A549 (cell line): ENCODE measurements around the gene PAK2. TPM values are rescaled to one million over a fixed set of nuclear protein-coding genes. Genes with fewer than 3 reads are reported as not detected.
"Not testable (repeated sequence)": the region's sequence is repeated elsewhere in the genome, so short reads cannot be mapped to it uniquely, and the experiment has no call there.

Source experiments
- ATAC-seq, 2 experiments: fragments of 200-7000 bp in 1 of 2; fragments of >200 bp in 1 of 2; cut with Nextera tagmentation in 1 of 2; cut with Tn5 transposase in 1 of 2; 3 replicates each; pipeline versions ENCODE4 v1.8.0 to v1.9.1; 2018 to 2020; ENCODE audit warnings: mild to moderate bottlenecking in 1 of 2, moderate library complexity in 1 of 2
- CTCF ChIA-PET: fragments of 300-600 bp; sonication (Branson Sonifier 250); formaldehyde crosslinking; extraction: SDS; loops from one replicate; lab custom pipeline; 2021; ENCODE audit warnings: antibody characterized with exemption, inconsistent platforms; lab: Yijun Ruan, JAX
- POLR2A ChIA-PET: fragments of 350-600 bp; formaldehyde crosslinking; extraction: SDS; loops from one replicate; lab custom pipeline; 2021; ENCODE audit warnings: antibody characterized with exemption, inconsistent platforms; lab: Yijun Ruan, JAX
- DNase-seq, 2 experiments: peaks; one replicate each; pipeline versions ENCODE4 v3.0.0 to v3.0.0-alpha.2; 2011 to 2016; ENCODE audit warnings: low read depth in 1 of 2, low spot score in 1 of 2
- FAIRE-seq: peaks from 2 replicates; lab custom pipeline; 2011; peaks lifted over from hg19 to GRCh38; lab: Jason Lieb, UNC
- H3K27ac ChIP-seq, 2 experiments: fragments of >200 bp; sonication (Bioruptor Twin); formaldehyde crosslinking; 3 replicates each; pipeline ENCODE4 v1.5.1; 2016 to 2017
- H3K4me1 ChIP-seq: fragments of >200 bp; sonication (Bioruptor Twin); formaldehyde crosslinking; 3 replicates; pipeline ENCODE4 v1.6.1; 2016
- H3K4me2 ChIP-seq: fragments of >200 bp; sonication (Bioruptor Twin); formaldehyde crosslinking; 3 replicates; pipeline ENCODE4 v1.6.1; 2016
- H3K4me3 ChIP-seq: fragments of >200 bp; sonication (Bioruptor Twin); formaldehyde crosslinking; 3 replicates; pipeline ENCODE4 v1.5.1; 2016
- H3K9me3 ChIP-seq: fragments of >200 bp; sonication (Bioruptor Twin); formaldehyde crosslinking; 3 replicates; pipeline ENCODE4 v1.6.1; 2016
- ATOH8 ChIP-seq: fragments of 250-450 bp; sonication (Bioruptor Pico); IDR thresholded peaks from 2 replicates; pipeline ENCODE4 v1.5.0; 2020; ENCODE audit warnings: low read depth, mild to moderate bottlenecking, moderate library complexity
- BCL3 ChIP-seq: fragments of >200 bp; sonication (Bioruptor Twin); formaldehyde crosslinking; IDR thresholded peaks from 3 replicates; pipeline ENCODE4 v1.6.1; 2016
- CBX2 ChIP-seq: fragments of 200-600 bp; sonication (generic); IDR thresholded peaks from 2 replicates; pipeline ENCODE4 v1.6.1; 2016; ENCODE audit warnings: low read depth, mild to moderate bottlenecking, borderline replicate concordance
- EHMT2 ChIP-seq: fragments of 200-600 bp; sonication (generic); IDR thresholded peaks from 2 replicates; pipeline ENCODE4 v1.6.1; 2016; ENCODE audit warnings: antibody characterized with exemption, low read depth, mild to moderate bottlenecking, moderate library complexity
- GATA3 ChIP-seq: IDR thresholded peaks from 2 replicates; pipeline ENCODE4 v1.6.1; 2012; ENCODE audit warnings: borderline replicate concordance
- NFE2L2 ChIP-seq: fragments of 150-350 bp; conservative IDR thresholded peaks from 2 replicates; pipeline ENCODE4 v1.6.1; 2014; ENCODE audit warnings: low read length
- NPAS2 ChIP-seq: fragments of 250-450 bp; sonication (Bioruptor Pico); IDR thresholded peaks from 2 replicates; pipeline ENCODE4 v1.8.0; 2022; ENCODE audit warnings: mild to moderate bottlenecking, moderate library complexity, borderline replicate concordance
- NR3C1 ChIP-seq: fragments of >200 bp; sonication (Bioruptor Twin); formaldehyde crosslinking; IDR thresholded peaks from 3 replicates; pipeline ENCODE4 v1.6.1; 2017
- PBX3 ChIP-seq: IDR thresholded peaks from 2 replicates; pipeline ENCODE4 v1.6.1; 2012
- RAD21 ChIP-seq, 2 experiments: fragments of >200 bp in 1 of 2; sonication (Bioruptor Twin) in 1 of 2; formaldehyde crosslinking in 1 of 2; IDR thresholded peaks in 1 of 2; conservative IDR thresholded peaks in 1 of 2; 2 replicates in 1 of 2; 3 replicates in 1 of 2; pipeline ENCODE4 v1.6.1; 2012 to 2018; ENCODE audit warnings: inconsistent platforms in 1 of 2
- RARB ChIP-seq: fragments of 250-450 bp; sonication (Bioruptor Pico); IDR thresholded peaks from 2 replicates; pipeline ENCODE4 v1.8.0; 2021; ENCODE audit warnings: mild to moderate bottlenecking, moderate library complexity
- RCOR1 ChIP-seq: fragments of 150-350 bp; IDR thresholded peaks from 2 replicates; pipeline ENCODE4 v1.6.1; 2014; ENCODE audit warnings: antibody characterized with exemption, low read length, low read depth
- REST ChIP-seq: fragments of 200-600 bp; sonication (generic); IDR thresholded peaks from 2 replicates; pipeline ENCODE4 v1.6.1; 2016; ENCODE audit warnings: antibody characterized with exemption, mild to moderate bottlenecking, moderate library complexity
- USF2 ChIP-seq: fragments of 450-650 bp; IDR thresholded peaks from 2 replicates; pipeline ENCODE4 v1.6.1; 2014; ENCODE audit warnings: antibody characterized with exemption
- ZC3H11A ChIP-seq: fragments of 450-650 bp; IDR thresholded peaks from 2 replicates; pipeline ENCODE4 v1.6.1; 2014; ENCODE audit warnings: antibody characterized with exemption, mild to moderate bottlenecking
- WGBS: methylation state at CpG from one replicate; pipeline ENCODE4 v1.1.6; 2017; ENCODE audit errors: missing lambda C conversion rate; 5-methylcytosine and 5-hydroxymethylcytosine counted together
- polyA plus RNA-seq, 4 experiments: library from polyadenylated mRNA; depleted of rRNA in 3 of 4; stranded (reverse); fragments of >200 nt; fragmentation: RNase III in 1 of 4; extraction: RNeasy Plus Mini Kit Qiagen cat#74134 plus additional on column Dnase treatment in 1 of 4; gene quantifications; 2 replicates in 3 of 4; 3 replicates in 1 of 4; pipeline ENCODE4 v1.2.3, GENCODE V29; 2011 to 2017

Gene PAK2
- polyA plus RNA-seq, 2 of the 4 experiments (the other 2 are of a cell fraction): 33.0 to 49.8 TPM

- ChIA-PET CTCF (interaction anchor here (1.3 kb wide), 1 partner anchor 9 kb away, joined by 3 read pairs; no protein-coding TSS in a partner anchor), POLR2A (no interaction called here)
- H3K4me2 ChIP-seq: no peak overlapping the region
- no peak overlapping the region for H3K27ac ChIP-seq
- no peaks in the 10 kb centered on the region for H3K4me1 ChIP-seq
- no peaks in the 10 kb centered on the region for H3K9me3 ChIP-seq
- TF ChIP-seq USF2 (no peak), GATA3 (no peak), PBX3 (no peak), NPAS2 (CRISPR knock-in tag) (no peak), EHMT2 (no peak), BCL3 (no peak), RAD21 (conservative IDR thresholded peaks at IDR 0.05 in 1 of 2, IDR thresholded peaks at IDR 0.05 in 1 of 2) (no peak), REST (no peak), ATOH8 (CRISPR knock-in tag) (no peak), NFE2L2 (no peak)
- no peak for FAIRE-seq
- DNase-seq: no peak
- no peak for ATAC-seq
- no peak overlapping the region for H3K4me3 ChIP-seq
- WGBS: 76% methylated on average over 17 of the region's 17 CpGs
Observed at GRCh38 chr3:196842567-196843434, 103.1 kb downstream of the PAK2 start.

GRCh38 chr3:196843435-196844110 lies 103.9 kb downstream of the PAK2 start:
- FAIRE-seq (no peak), DNase-seq (no peak)
- H3K4me2 ChIP-seq: no peak overlapping the region
- WGBS: 73% methylated on average over 9 of the region's 9 CpGs
- 0 out of 3 replicates have a peak, but pooled peaks cover 2% of the 10 kb centered on the region for H3K9me3 ChIP-seq
- H3K4me1 ChIP-seq: no peaks in the 10 kb centered on the region
- H3K4me3 ChIP-seq: no peak overlapping the region
- no peak overlapping the region for H3K27ac ChIP-seq
- POLR2A ChIA-PET: no interaction called here
- no peak for TF ChIP-seq RARB (CRISPR knock-in tag)
- no peak for TF ChIP-seq NPAS2 (CRISPR knock-in tag)
- TF ChIP-seq REST: no peak
- TF ChIP-seq RCOR1: no peak
- no peak for TF ChIP-seq RAD21 (conservative IDR thresholded peaks at IDR 0.05 in 1 of 2, IDR thresholded peaks at IDR 0.05 in 1 of 2)
- no peak for TF ChIP-seq CBX2
- no peak for TF ChIP-seq NR3C1
- no peak for TF ChIP-seq ZC3H11A
- TF ChIP-seq, all 56 proteins: peak for 0
- ATAC-seq: no peak
- CTCF ChIA-PET: interaction anchor here (1.3 kb wide), 1 partner anchor 8 kb away, joined by 3 read pairs; no protein-coding TSS in a partner anchor

- FAIRE-seq, ATAC-seq, CTCF ChIA-PET: not testable (repeated sequence)
Observed at GRCh38 chr3:196844235-196845219, 104.9 kb downstream of the PAK2 start.

More at GRCh38 chr3:196844235-196845219, 104.9 kb downstream of the PAK2 start:
- DNase-seq, H3K27ac ChIP-seq, H3K4me2 ChIP-seq, H3K4me1 ChIP-seq, H3K4me3 ChIP-seq, H3K9me3 ChIP-seq, POLR2A ChIA-PET: not testable (repeated sequence)
- WGBS: 85% methylated on average over 20 of the region's 22 CpGs
